ENCODE results near the gene KIAA1671.

The KIAA1671 gene

GRCh38 chr22:25100402-25100801 is 147.9 kb downstream of the KIAA1671 start:
- no peak overlapping the region for H3K4me3 ChIP-seq (replicated peaks; ENCODE audit: low read depth, low read length)
- no peak for TF ChIP-seq CTCF (IDR thresholded peaks at IDR 0.05; ENCODE audit: low read length, missing control alignments)
- DNase-seq (ENCODE audit: low read depth) = no peak

GRCh38 chr22:25100948-25101347 is 148.4 kb downstream of the KIAA1671 start:
- DNase-seq (ENCODE audit: low read depth) = no peak
- no peak for TF ChIP-seq CTCF (IDR thresholded peaks at IDR 0.05; ENCODE audit: low read length, missing control alignments)
- no peak overlapping the region for H3K4me3 ChIP-seq (replicated peaks; ENCODE audit: low read depth, low read length)

- TF ChIP-seq CTCF (IDR thresholded peaks at IDR 0.05; ENCODE audit: low read length, missing control alignments) = no peak
- no peak overlapping the region for H3K4me3 ChIP-seq (replicated peaks; ENCODE audit: low read depth, low read length)
- DNase-seq (ENCODE audit: low read depth) = no peak
These were observed 149.0 kb downstream of the KIAA1671 start for GRCh38 chr22:25101501-25101900.

GRCh38 chr22:25101986-25102385 is 149.5 kb downstream of the KIAA1671 start:
- no peak for TF ChIP-seq CTCF (IDR thresholded peaks at IDR 0.05; ENCODE audit: low read length, missing control alignments)
- DNase-seq (ENCODE audit: low read depth) = no peak
- H3K4me3 ChIP-seq (replicated peaks; ENCODE audit: low read depth, low read length) = no peak overlapping the region

- TF ChIP-seq CTCF (IDR thresholded peaks at IDR 0.05; ENCODE audit: low read length, missing control alignments) = no peak
- no peak for DNase-seq (ENCODE audit: low read depth)
- no peak overlapping the region for H3K4me3 ChIP-seq (replicated peaks; ENCODE audit: low read depth, low read length)
These were observed 150.2 kb downstream of the KIAA1671 start for GRCh38 chr22:25102722-25103121.

- no peak overlapping the region for H3K4me3 ChIP-seq (replicated peaks; ENCODE audit: low read depth, low read length)
- TF ChIP-seq CTCF (IDR thresholded peaks at IDR 0.05; ENCODE audit: low read length, missing control alignments) = no peak
- no peak for DNase-seq (ENCODE audit: low read depth)
These were observed 151.9 kb downstream of the KIAA1671 start for GRCh38 chr22:25104367-25104766.

GRCh38 chr22:25105817-25106650 is 153.5 kb downstream of the KIAA1671 start:
- no peak for TF ChIP-seq CTCF (IDR thresholded peaks at IDR 0.05; ENCODE audit: low read length, missing control alignments)
- no peak for DNase-seq (ENCODE audit: low read depth)
- no peak overlapping the region for H3K4me3 ChIP-seq (replicated peaks; ENCODE audit: low read depth, low read length)
